ENCODE measurements around the gene RAP2C.

GRCh38 chrX:132209527-132209926 is 9.7 kb downstream of the RAP2C start:
- TF ChIP-seq CTCF (IDR thresholded peaks at IDR 0.05) (no peak), POLR2A (IDR thresholded peaks at IDR 0.05) (no peak)
